ENCODE measurements around the gene SATL1. TPM values are rescaled to one million over a fixed set of nuclear protein-coding genes. Genes with fewer than 3 reads are reported as not detected.
A peak's percentile ranks its signal among the peaks of the same experiment; 100 is the strongest.
"Not testable (repeated sequence)": the region's sequence is repeated elsewhere in the genome, so short reads cannot be mapped to it uniquely, and the experiment has no call there.

The SATL1 gene, protein sequence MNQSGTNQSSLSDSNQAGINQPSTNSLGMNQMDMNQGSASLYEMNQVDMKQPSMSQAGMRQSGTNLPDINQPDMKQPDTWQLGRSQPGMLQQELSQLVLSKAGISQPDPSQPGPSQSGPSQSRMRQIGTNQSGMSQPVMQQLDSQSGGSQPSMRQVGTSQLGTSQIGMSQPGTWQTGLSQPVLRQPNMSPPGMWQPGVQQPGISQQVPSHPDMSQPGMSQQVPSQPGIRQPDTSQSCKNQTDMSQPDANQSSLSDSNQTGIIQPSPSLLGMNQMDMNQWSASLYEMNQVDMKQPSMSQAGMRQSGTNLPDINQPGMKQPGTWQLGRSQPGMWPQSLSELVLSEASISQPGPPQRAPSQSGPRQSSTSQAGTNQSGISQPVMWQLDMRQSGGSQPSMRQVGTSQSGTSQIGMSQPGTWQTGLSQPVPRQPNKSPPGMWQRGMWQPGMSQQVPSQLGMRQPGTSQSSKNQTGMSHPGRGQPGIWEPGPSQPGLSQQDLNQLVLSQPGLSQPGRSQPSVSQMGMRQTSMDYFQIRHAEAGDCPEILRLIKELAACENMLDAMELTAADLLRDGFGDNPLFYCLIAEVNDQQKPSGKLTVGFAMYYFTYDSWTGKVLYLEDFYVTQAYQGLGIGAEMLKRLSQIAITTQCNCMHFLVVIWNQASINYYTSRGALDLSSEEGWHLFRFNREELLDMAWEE
- total RNA-seq: under 1 TPM in 1 of 3 donors, not detected in 2; 0.15 TPM

DNA sequence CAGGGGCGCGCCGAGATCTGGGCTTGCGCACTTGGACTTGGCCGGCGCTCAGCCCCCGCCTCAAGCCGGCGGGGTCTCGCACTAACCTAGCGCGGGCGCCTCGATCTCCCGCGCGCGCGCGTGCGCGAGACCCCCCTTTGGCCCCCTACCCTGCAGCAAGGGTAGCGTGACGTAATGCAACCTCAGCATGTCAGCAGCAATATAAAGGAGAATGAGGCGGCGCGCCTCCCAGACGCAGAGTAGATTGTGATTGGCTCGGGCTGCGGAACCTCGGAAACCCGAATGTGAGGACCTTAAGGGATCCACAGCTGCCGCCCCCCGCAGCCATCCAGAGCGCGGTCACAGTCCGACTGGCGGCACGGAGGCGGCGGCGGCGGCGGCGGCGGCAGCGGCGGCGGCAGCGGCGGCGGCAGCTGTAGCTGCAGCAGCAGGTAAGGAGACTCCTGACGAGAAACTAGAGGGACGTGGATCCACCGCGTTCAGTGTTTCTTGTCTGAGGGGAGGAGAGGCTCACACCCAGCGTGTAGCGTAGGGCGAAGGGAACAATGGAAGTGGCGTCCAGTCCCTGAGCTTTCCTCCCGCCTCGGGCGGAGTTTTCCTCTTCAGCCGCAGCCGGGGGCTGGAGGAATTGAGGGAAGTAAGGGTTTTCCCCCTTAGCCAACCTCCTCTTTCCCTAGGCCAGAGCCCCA, at the start of gene SATL1, which contains the start of gene ZNF711:
Gene SATL1, minus strand, starts transcription at position 19 of the 689 bp plus-strand sequence. CDS start 134,811 bp downstream, outside the sequence.
Gene ZNF711, plus strand, starts transcription at position 231 of the 689 bp plus-strand sequence. CDS start 3,582 bp downstream, outside the sequence.
- H3K36me3 ChIP-seq: no peaks in the 10 kb centered on the region
- H3K27ac ChIP-seq: peak within 1 kb of the TSS; percentile 75 to 78
- H3K4me3 ChIP-seq: peak within 1 kb of the TSS; percentile 48 to 75 (median 65)
- TF ChIP-seq POLR2A (IDR thresholded peaks at IDR 0.05): no peak
- TF ChIP-seq, protein P1, sequence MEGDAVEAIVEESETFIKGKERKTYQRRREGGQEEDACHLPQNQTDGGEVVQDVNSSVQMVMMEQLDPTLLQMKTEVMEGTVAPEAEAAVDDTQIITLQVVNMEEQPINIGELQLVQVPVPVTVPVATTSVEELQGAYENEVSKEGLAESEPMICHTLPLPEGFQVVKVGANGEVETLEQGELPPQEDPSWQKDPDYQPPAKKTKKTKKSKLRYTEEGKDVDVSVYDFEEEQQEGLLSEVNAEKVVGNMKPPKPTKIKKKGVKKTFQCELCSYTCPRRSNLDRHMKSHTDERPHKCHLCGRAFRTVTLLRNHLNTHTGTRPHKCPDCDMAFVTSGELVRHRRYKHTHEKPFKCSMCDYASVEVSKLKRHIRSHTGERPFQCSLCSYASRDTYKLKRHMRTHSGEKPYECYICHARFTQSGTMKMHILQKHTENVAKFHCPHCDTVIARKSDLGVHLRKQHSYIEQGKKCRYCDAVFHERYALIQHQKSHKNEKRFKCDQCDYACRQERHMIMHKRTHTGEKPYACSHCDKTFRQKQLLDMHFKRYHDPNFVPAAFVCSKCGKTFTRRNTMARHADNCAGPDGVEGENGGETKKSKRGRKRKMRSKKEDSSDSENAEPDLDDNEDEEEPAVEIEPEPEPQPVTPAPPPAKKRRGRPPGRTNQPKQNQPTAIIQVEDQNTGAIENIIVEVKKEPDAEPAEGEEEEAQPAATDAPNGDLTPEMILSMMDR (IDR thresholded peaks at IDR 0.05): no peak
- no peak for TF ChIP-seq POLR2AphosphoS5 (IDR thresholded peaks at IDR 0.05)
- no peaks in the 10 kb centered on the region for H3K4me1 ChIP-seq
- intact Hi-C loops (cut with DNase I; ENCODE audit: low total_unique reads): no loop called here
- H3K27me3 ChIP-seq: peaks cover 0 to 11% of the 10 kb centered on the region in 2 donors
- DNase-seq (ENCODE audit: low spot score in 2 of 2): peak; percentile 18 to 42
- H3K9me3 ChIP-seq: no peaks in the 10 kb centered on the region

DNA sequence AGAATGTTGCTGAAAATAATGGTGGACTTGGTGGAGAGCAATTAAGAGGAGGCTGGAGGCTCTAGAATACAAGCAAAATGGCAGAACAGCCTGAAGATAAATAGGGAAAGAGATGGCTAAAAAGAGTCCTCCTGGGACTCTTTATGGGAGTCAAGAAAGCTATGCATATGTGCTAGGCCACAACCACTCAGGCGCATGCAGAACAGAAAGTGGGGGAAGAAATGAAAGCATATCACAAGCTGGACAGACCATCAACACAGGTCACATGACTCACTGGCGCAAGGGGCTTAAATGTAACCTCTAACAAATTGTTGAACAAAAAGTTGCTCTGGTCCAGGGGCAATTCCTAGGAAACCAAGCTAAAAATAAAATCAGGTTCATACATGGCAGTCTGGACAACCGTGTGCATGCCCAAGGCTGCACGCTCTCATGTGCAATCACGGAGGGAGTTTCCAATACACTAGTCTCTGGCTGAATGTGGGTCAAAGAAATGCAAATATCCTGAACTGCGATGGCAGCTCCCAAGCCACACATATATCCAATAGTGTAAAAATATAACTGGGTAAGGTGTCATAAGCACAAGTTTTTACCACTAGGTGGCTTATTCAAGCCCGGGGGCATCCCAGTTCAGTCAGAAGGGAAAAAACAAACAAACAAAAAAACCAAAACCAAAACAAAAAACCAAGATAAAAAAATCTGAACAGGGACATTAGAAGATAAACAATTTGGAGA, 45.6 kb upstream of the SATL1 start:
- TF ChIP-seq, protein P1 (IDR thresholded peaks at IDR 0.05): no peak
- no peak for TF ChIP-seq POLR2AphosphoS5 (IDR thresholded peaks at IDR 0.05)
- no peak for TF ChIP-seq POLR2A (IDR thresholded peaks at IDR 0.05)
- intact Hi-C loops (cut with DNase I; ENCODE audit: low total_unique reads): no loop called here

DNA sequence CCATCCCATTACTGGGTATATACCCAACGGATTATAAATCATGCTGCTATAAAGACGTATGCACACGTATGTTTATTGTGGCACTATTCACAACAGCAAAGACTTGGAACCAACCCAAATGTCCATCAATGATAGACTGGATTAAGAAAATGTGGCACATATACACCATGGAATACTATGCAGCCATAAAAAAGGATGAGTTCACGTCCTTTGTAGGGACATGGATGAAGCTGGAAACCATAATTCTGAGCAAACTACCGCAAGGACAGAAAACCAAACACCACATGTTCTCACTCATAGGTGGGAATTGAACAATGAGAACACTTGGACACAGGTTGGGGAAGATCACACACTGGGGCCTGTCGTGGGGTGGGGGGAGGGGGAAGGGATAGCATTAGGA, 41.7 kb upstream of the SATL1 start:
- H3K36me3 ChIP-seq; H3K27ac ChIP-seq; DNase-seq (ENCODE audit: low spot score in 2 of 2); H3K4me1 ChIP-seq; H3K4me3 ChIP-seq; H3K9me3 ChIP-seq; intact Hi-C loops (cut with DNase I; ENCODE audit: low total_unique reads): not testable (repeated sequence)
- peaks cover 0 to 10% of the 10 kb centered on the region in 2 donors for H3K27me3 ChIP-seq

More for the DNA sequence above, 45.6 kb upstream of the SATL1 start:
- Histone ChIP-seq H3K9me3 (peaks cover 0 to 20% of the 10 kb centered on the region in 2 donors), H3K4me1 (no peaks in the 10 kb centered on the region), H3K36me3 (no peaks in the 10 kb centered on the region), H3K27ac (no peak overlapping the region), H3K4me3 (no peak overlapping the region), H3K27me3 (no peaks in the 10 kb centered on the region)
- DNase-seq (ENCODE audit: low spot score in 2 of 2): no peak

DNA sequence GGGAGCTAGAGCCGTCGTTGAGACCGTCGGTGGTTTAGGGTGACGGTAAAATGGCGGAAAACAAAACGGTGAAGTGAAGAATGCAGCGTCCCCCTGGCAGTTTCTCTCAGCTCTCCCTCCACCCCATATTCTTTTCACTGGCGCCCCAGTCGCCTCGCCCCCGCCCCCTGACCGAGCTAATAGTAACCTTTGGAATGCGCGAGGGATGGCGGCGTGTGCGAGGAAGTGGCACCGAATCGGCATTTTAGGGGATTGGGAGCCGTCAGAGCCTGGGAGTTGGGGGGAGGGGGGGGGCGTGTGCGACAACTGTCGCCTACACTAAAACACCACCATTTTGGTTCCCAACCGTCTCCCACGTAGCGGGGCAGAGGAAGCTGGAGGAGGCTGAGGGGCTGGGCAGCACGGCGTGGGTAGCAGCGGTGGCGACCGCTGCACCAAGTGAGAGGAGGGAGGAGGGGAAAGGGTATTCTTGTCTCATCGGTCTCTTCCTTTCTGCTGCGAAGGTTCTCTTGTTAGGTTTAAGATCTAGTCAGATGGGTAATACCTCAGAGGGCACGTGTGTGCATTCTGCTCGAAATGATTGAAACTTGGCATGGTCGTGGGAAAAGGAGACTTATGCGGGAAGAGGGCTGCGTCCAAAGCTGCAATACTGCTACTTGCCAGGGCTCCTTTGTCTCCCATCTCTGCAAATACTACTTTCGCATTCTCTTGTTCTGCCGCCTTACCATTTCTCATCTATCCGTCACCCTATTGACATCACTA, 1.1 kb upstream of the SATL1 start:
- Histone ChIP-seq H3K27me3 (peaks cover 0 to 11% of the 10 kb centered on the region in 2 donors), H3K4me1 (no peaks in the 10 kb centered on the region), H3K9me3 (no peaks in the 10 kb centered on the region), H3K4me3 (peak overlapping the region; percentile 48 to 75 (median 65)), H3K36me3 (no peaks in the 10 kb centered on the region), H3K27ac (peak overlapping the region; percentile 75 to 78)
- intact Hi-C loops (cut with DNase I; ENCODE audit: low total_unique reads): no loop called here
- DNase-seq (ENCODE audit: low spot score in 2 of 2): no peak
- TF ChIP-seq POLR2A (IDR thresholded peaks at IDR 0.05) (no peak), POLR2AphosphoS5 (IDR thresholded peaks at IDR 0.05) (no peak)
- TF ChIP-seq, protein P1 (IDR thresholded peaks at IDR 0.05): no peak
